H1 (cell line): ENCODE results near the gene HDAC11. TPM values are rescaled to one million over a fixed set of nuclear protein-coding genes. Genes with fewer than 3 reads are reported as not detected.

Source experiments
- CTCF ChIA-PET: fragments of 300-600 bp; sonication (Branson Sonifier 250); formaldehyde crosslinking; loops from one replicate; lab custom pipeline; 2021; ENCODE audit not compliant: partially characterized antibody; lab: Charles Lee
- POLR2A ChIA-PET: fragments of 300-600 bp; sonication (Branson Sonifier 250); formaldehyde crosslinking; loops from one replicate; lab custom pipeline; 2021; ENCODE audit warnings: inconsistent platforms; ENCODE audit not compliant: partially characterized antibody; lab: Charles Lee
- DNase-seq, 2 experiments: peaks; one replicate each; pipeline versions ENCODE4 v3.0.0 to v3.0.0-alpha.2; 2010 to 2022; ENCODE audit warnings: low spot score in 2 of 2, low read depth in 1 of 2, mixed read lengths in 1 of 2
- FAIRE-seq: peaks from 2 replicates; lab custom pipeline; 2011; peaks lifted over from hg19 to GRCh38; lab: Jason Lieb, UNC
- H2AFZ ChIP-seq: 2 replicates; pipeline ENCODE4 v1.8.1; 2012; ENCODE audit warnings: low read length, inconsistent platforms
- H2AK5ac ChIP-seq: 2 replicates; pipeline ENCODE4 v1.6.1; 2013; ENCODE audit warnings: low read depth, low read length
- H2BK120ac ChIP-seq: replicated peaks from 2 replicates; pipeline ENCODE3; 2013; ENCODE audit warnings: low read depth, low read length, inconsistent platforms
- H2BK12ac ChIP-seq: 2 replicates; pipeline ENCODE4 v1.6.1; 2013; ENCODE audit warnings: low read depth, low read length
- H2BK15ac ChIP-seq: 2 replicates; pipeline ENCODE4 v1.6.1; 2013; ENCODE audit warnings: low read length
- H2BK20ac ChIP-seq: 2 replicates; pipeline ENCODE4 v1.6.1; 2013; ENCODE audit warnings: low read length
- H2BK5ac ChIP-seq: 2 replicates; pipeline ENCODE4 v1.6.1; 2013; ENCODE audit warnings: low read depth, low read length
- H3K14ac ChIP-seq: 2 replicates; pipeline ENCODE4 v1.6.1; 2013; ENCODE audit warnings: inconsistent platforms; ENCODE audit not compliant: insufficient read length
- H3K18ac ChIP-seq: 2 replicates; pipeline ENCODE4 v1.6.1; 2013; ENCODE audit warnings: low read length; ENCODE audit errors: extremely low read depth
- H3K23ac ChIP-seq: 2 replicates; pipeline ENCODE4 v1.6.1; 2013; ENCODE audit warnings: inconsistent platforms; ENCODE audit not compliant: insufficient read length
- H3K23me2 ChIP-seq: 2 replicates; pipeline ENCODE4 v1.6.1; 2013; ENCODE audit warnings: low read depth, low read length
- H3K27ac ChIP-seq: 2 replicates; pipeline ENCODE4 v1.6.1; 2011; ENCODE audit warnings: low read depth, low read length, inconsistent platforms
- H3K27me3 ChIP-seq, 4 experiments: replicated peaks in 1 of 4; 1 replicate in 1 of 4; 2 replicates in 3 of 4; pipeline versions ENCODE4 v1.6.1 to v1.8.1; 2011 to 2013; ENCODE audit warnings: low read length in 3 of 4, mild to moderate bottlenecking in 3 of 4, inconsistent platforms in 2 of 4, mixed read lengths in 2 of 4, moderate library complexity in 1 of 4; ENCODE audit not compliant: control insufficient read depth in 3 of 4, insufficient read depth in 3 of 4; ENCODE audit errors: extremely low read depth in 1 of 4
- H3K36me3 ChIP-seq, 4 experiments: 2 replicates each; pipeline versions ENCODE4 v1.6.1 to v1.8.1; 2011 to 2013; ENCODE audit warnings: mild to moderate bottlenecking in 4 of 4, low read length in 3 of 4, moderate library complexity in 2 of 4, control low read depth in 1 of 4, inconsistent platforms in 1 of 4; ENCODE audit not compliant: insufficient read depth in 4 of 4, control insufficient read depth in 2 of 4
- H3K4ac ChIP-seq: replicated peaks from 2 replicates; pipeline ENCODE3; 2013; ENCODE audit warnings: low read length, low read depth, mixed read lengths, inconsistent platforms; ENCODE audit not compliant: insufficient read length
- H3K4me1 ChIP-seq, 4 experiments: replicated peaks in 1 of 4; 1 replicate in 1 of 4; 2 replicates in 3 of 4; pipeline versions ENCODE4 v1.6.1 to v1.8.1; 2011 to 2013; ENCODE audit warnings: low read length in 3 of 4, inconsistent platforms in 2 of 4, mixed read lengths in 1 of 4; ENCODE audit not compliant: insufficient read depth in 4 of 4, control insufficient read depth in 3 of 4
- H3K4me2 ChIP-seq, 2 experiments: 2 replicates each; pipeline versions ENCODE4 v1.6.1 to v1.8.1; 2011 to 2013; ENCODE audit warnings: low read depth in 2 of 2, low read length in 2 of 2, control low read depth in 1 of 2, inconsistent platforms in 1 of 2, mild to moderate bottlenecking in 1 of 2; ENCODE audit not compliant: insufficient read depth in 1 of 2
- H3K4me3 ChIP-seq, 4 experiments: fragments of 200-600, 300-600 bp in 1 of 4; sonication (generic), shearing (Covaris generic), sonication (Bioruptor Twin) in 1 of 4; 2 replicates each; pipeline versions ENCODE4 v1.5.1 to v1.8.1; 2011 to 2016; ENCODE audit warnings: low read length in 4 of 4, low read depth in 3 of 4, control low read depth in 2 of 4, inconsistent platforms in 2 of 4, mild to moderate bottlenecking in 2 of 4, mixed read lengths in 1 of 4, moderate library complexity in 1 of 4; ENCODE audit not compliant: insufficient read depth in 2 of 4; ENCODE audit errors: extremely low read depth in 1 of 4
- H3K56ac ChIP-seq: replicated peaks from 2 replicates; pipeline ENCODE3; 2013; ENCODE audit warnings: low read depth, mild to moderate bottlenecking, mixed read lengths, low read length, inconsistent platforms; ENCODE audit not compliant: insufficient read length
- H3K79me1 ChIP-seq: 2 replicates; pipeline ENCODE4 v1.6.1; 2013; ENCODE audit warnings: low read depth, low read length, control low read depth
- H3K79me2 ChIP-seq, 2 experiments: 2 replicates each; pipeline versions ENCODE4 v1.6.1 to v1.8.1; 2012 to 2013; ENCODE audit warnings: low read length in 2 of 2, mild to moderate bottlenecking in 2 of 2, inconsistent platforms in 1 of 2; ENCODE audit not compliant: insufficient read depth in 2 of 2, control insufficient read depth in 1 of 2
- H3K9ac ChIP-seq, 4 experiments: replicated peaks in 1 of 4; 1 replicate in 1 of 4; 2 replicates in 3 of 4; pipeline versions ENCODE4 v1.6.1 to v1.8.1; 2011 to 2013; ENCODE audit warnings: low read depth in 3 of 4, low read length in 3 of 4, control low read depth in 2 of 4, mild to moderate bottlenecking in 2 of 4, moderate library complexity in 2 of 4, inconsistent platforms in 1 of 4; ENCODE audit errors: extremely low read depth in 1 of 4
- H3K9me3 ChIP-seq, 2 experiments: 2 replicates each; pipeline versions ENCODE4 v1.6.1 to v1.8.1; 2012 to 2013; ENCODE audit warnings: mild to moderate bottlenecking in 2 of 2, moderate library complexity in 2 of 2, control low read depth in 1 of 2, inconsistent platforms in 1 of 2, low read depth in 1 of 2, low read length in 1 of 2, mixed read lengths in 1 of 2; ENCODE audit not compliant: insufficient read depth in 2 of 2
- H4K20me1 ChIP-seq, 2 experiments: replicated peaks in 1 of 2; 2 replicates each; pipeline versions ENCODE3 to v1.8.1; 2011 to 2013; ENCODE audit warnings: inconsistent platforms in 2 of 2, low read length in 2 of 2, mild to moderate bottlenecking in 1 of 2; ENCODE audit not compliant: insufficient read depth in 2 of 2, control insufficient read depth in 1 of 2
- H4K5ac ChIP-seq: 2 replicates; pipeline ENCODE4 v1.6.1; 2013; ENCODE audit warnings: low read length, low read depth, mixed read lengths, inconsistent platforms; ENCODE audit not compliant: insufficient read length
- H4K8ac ChIP-seq: 2 replicates; pipeline ENCODE4 v1.8.0; 2013; ENCODE audit warnings: mild to moderate bottlenecking, moderate library complexity, low read length, inconsistent platforms; ENCODE audit not compliant: insufficient read depth; ENCODE audit errors: extremely low read depth
- H4K91ac ChIP-seq: replicated peaks from 2 replicates; pipeline ENCODE3; 2013; ENCODE audit warnings: low read length, mixed read lengths, inconsistent platforms; ENCODE audit not compliant: insufficient read length
- BACH1 ChIP-seq: IDR thresholded peaks from 2 replicates; pipeline ENCODE4 v1.6.1; 2012; ENCODE audit warnings: low read length, improper control_type of control experiment
- CBX8 ChIP-seq: fragments of 300-800, 300-1000 bp; sonication (generic); IDR thresholded peaks from 2 replicates; pipeline ENCODE4 v1.7.1; 2016; ENCODE audit warnings: low read depth, low read length, borderline replicate concordance
- RAD21 ChIP-seq, 2 experiments: IDR thresholded peaks in 1 of 2; conservative IDR thresholded peaks in 1 of 2; 2 replicates each; pipeline ENCODE4 v1.6.1; 2011; ENCODE audit warnings: low read depth in 2 of 2, low read length in 2 of 2, improper control_type of control experiment in 1 of 2, inconsistent platforms in 1 of 2, mild to moderate bottlenecking in 1 of 2, moderate library complexity in 1 of 2
- RFX5 ChIP-seq: IDR thresholded peaks from 2 replicates; pipeline ENCODE4 v1.6.1; 2011; ENCODE audit warnings: low read depth, low read length, improper control_type of control experiment, borderline replicate concordance
- TEAD4 ChIP-seq: IDR thresholded peaks from 2 replicates; pipeline ENCODE4 v1.6.1; 2012; ENCODE audit warnings: low read depth, low read length, inconsistent platforms, mixed read lengths
- WGBS, 2 experiments: shearing (Covaris generic) in 1 of 2; methylation state at CpG; one replicate each; pipeline versions ENCODE4 v1.1.6 to v1.1.7; 2013 to 2015; ENCODE audit warnings: low lambda C conversion rate in 2 of 2, mixed read lengths in 2 of 2, inconsistent platforms in 1 of 2, low coverage in 1 of 2, missing lambda C conversion rate in 1 of 2; ENCODE audit not compliant: insufficient replicate concordance in 2 of 2, insufficient coverage in 1 of 2, insufficient read length in 1 of 2; ENCODE audit errors: extremely low coverage in 1 of 2, missing lambda C conversion rate in 1 of 2; 5-methylcytosine and 5-hydroxymethylcytosine counted together
- polyA plus RNA-seq, 7 experiments: library from polyadenylated mRNA; depleted of rRNA in 3 of 7; stranded (reverse) in 5 of 7; unstranded in 2 of 7; fragments of >200 nt in 5 of 7; fragments of 200-250 nt in 2 of 7; gene quantifications; 1 replicate in 5 of 7; 2 replicates in 1 of 7; 4 replicates in 1 of 7; pipeline versions ENCODE4 v1.2.1 to v1.2.3, GENCODE V29; 2011 to 2013; ENCODE audit warnings: missing spikeins in 2 of 7, mixed read lengths in 2 of 7
- total RNA-seq: library from RNA; stranded (reverse); fragmentation: NEBNext Ultra II Directional; extraction: Animal tissue kit (Norgen Biotek cat#: 25700); gene quantifications from 2 replicates; pipeline ENCODE4 v1.2.1, GENCODE V29; 2021
- TF ChIP-seq, protein P1 (sequence below), 3 experiments: IDR thresholded peaks; 1 replicate in 2 of 3; 2 replicates in 1 of 3; pipeline versions ENCODE4 v1.5.1 to v1.6.1; 2011; ENCODE audit warnings: low read length in 3 of 3, mild to moderate bottlenecking in 3 of 3, inconsistent platforms in 2 of 3, low read depth in 1 of 3, moderate library complexity in 1 of 3; ENCODE audit not compliant: insufficient read depth in 1 of 3; ENCODE audit errors: control extremely low read depth in 1 of 3
- TF ChIP-seq, protein P2 (sequence below): IDR thresholded peaks from 2 replicates; pipeline ENCODE4 v1.6.1; 2012; ENCODE audit warnings: low read length, inconsistent platforms

Gene HDAC11
- total and polyA plus RNA-seq, 2 of the 8 experiments (the other 6 are each of a cell fraction or from before 2014, with no cell fraction given), result 6.8 to 7.4 TPM

DNA sequence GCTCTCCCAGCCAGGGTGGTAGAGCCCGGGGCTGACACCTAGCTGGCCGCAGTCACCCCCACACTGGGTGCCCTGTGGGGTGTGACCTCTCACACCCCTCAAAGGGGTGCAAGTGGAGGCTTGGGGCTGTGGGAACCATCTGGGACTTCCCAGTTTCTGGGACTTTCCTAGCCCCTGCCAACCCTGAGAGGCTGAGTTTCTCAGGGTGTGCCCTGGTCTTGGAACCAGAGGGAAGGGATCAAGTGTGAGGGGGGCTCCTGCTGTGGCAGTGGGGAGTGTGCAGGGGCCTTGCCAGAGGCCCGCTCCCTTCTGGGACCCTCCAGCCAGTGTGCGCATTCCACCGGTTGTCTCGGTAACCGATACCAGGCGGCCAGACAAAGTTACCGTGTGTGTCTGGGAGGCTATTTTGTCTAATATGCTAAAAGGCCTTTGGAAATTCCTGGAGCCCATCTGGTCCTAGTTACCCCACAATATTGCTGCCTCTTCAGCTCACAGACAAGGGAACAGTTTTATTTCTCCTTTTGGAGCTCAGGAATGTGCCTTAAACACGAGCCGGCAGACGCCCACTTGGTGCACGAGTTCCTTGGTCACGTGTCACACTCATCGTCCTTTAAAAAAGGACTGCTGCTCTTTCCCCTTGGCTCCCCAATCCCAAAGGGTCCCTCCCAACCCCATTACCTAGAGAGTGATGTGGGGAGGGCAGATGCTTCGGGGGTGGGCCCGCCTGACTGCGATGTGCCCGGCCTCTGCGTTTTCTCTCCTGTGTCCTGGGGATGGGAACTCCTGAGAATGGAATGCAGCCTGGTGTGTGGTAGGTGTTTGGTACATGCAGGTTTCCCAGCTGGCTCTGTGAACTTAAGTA lies 33.2 kb downstream of the HDAC11 start:
- WGBS, 2 experiments, result 82% methylated on average over 18 of the region's 20 CpGs; no CpG with 5 or more reads in 1 of the 2 experiments
- DNase-seq, result no peak

More for the DNA sequence above, 33.2 kb downstream of the HDAC11 start:
- FAIRE-seq, result no peak
- Histone ChIP-seq H3K4me2 (no peak overlapping the region), H3K9me3 (no peaks in the 10 kb centered on the region), H3K56ac (no peak overlapping the region), H3K4ac (no peak overlapping the region), H2AK5ac (no peak overlapping the region), H3K36me3 (no peaks in the 10 kb centered on the region), H3K9ac (no peak overlapping the region), H3K4me1 (peaks cover 0 to 2% (median under 1%) of the 10 kb centered on the region in 4 experiments; a peak in 1 of 7 replicates), H3K27ac (no peak overlapping the region), H2BK20ac (no peak overlapping the region), H2BK15ac (no peak overlapping the region; the same call in 1 of the 2 replicates), H3K14ac (no peak overlapping the region), H4K8ac (0 out of 2 replicates have a peak overlapping the region, but pooled peaks have one; percentile 0), H4K91ac (peak overlapping the region; percentile 51), H4K5ac (no peak overlapping the region), H3K79me2 (no peaks in the 10 kb centered on the region), H3K27me3 (no peaks in the 10 kb centered on the region), H2BK5ac (no peak overlapping the region), H2AFZ (no peak overlapping the region), H3K4me3 (no peak overlapping the region), H4K20me1 (no peaks in the 10 kb centered on the region), H3K79me1 (no peaks in the 10 kb centered on the region), H2BK12ac (no peak overlapping the region), H3K23ac (no peak overlapping the region), H3K18ac (no peak overlapping the region), H2BK120ac (no peak overlapping the region), H3K23me2 (no peaks in the 10 kb centered on the region; the same call in 1 of the 2 replicates)
- TF ChIP-seq RAD21 (IDR thresholded peaks at IDR 0.05 in 1 of 2, conservative IDR thresholded peaks at IDR 0.05 in 1 of 2; ENCODE audit: low read depth in 2 of 2, low read length in 2 of 2) (no peak), BACH1 (no peak), RFX5 (no peak), CBX8 (no peak), TEAD4 (no peak)
- TF ChIP-seq, protein P1, sequence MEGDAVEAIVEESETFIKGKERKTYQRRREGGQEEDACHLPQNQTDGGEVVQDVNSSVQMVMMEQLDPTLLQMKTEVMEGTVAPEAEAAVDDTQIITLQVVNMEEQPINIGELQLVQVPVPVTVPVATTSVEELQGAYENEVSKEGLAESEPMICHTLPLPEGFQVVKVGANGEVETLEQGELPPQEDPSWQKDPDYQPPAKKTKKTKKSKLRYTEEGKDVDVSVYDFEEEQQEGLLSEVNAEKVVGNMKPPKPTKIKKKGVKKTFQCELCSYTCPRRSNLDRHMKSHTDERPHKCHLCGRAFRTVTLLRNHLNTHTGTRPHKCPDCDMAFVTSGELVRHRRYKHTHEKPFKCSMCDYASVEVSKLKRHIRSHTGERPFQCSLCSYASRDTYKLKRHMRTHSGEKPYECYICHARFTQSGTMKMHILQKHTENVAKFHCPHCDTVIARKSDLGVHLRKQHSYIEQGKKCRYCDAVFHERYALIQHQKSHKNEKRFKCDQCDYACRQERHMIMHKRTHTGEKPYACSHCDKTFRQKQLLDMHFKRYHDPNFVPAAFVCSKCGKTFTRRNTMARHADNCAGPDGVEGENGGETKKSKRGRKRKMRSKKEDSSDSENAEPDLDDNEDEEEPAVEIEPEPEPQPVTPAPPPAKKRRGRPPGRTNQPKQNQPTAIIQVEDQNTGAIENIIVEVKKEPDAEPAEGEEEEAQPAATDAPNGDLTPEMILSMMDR (IDR thresholded peaks at IDR 0.05; ENCODE audit: control extremely low read depth in 1 of 3, insufficient read depth in 1 of 3, low read depth in 1 of 3, low read length in 3 of 3), result no peak
- TF ChIP-seq, protein P2, sequence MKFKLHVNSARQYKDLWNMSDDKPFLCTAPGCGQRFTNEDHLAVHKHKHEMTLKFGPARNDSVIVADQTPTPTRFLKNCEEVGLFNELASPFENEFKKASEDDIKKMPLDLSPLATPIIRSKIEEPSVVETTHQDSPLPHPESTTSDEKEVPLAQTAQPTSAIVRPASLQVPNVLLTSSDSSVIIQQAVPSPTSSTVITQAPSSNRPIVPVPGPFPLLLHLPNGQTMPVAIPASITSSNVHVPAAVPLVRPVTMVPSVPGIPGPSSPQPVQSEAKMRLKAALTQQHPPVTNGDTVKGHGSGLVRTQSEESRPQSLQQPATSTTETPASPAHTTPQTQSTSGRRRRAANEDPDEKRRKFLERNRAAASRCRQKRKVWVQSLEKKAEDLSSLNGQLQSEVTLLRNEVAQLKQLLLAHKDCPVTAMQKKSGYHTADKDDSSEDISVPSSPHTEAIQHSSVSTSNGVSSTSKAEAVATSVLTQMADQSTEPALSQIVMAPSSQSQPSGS, result no peak
- ChIA-PET CTCF (interaction anchor here (0.8 to 51.2 kb wide), 7 partner anchors 6 to 138 kb away, joined by 3 to 856 read pairs (median 5); partner anchors contain the start of gene FBLN2), POLR2A (no interaction called here)
